Stimulated activated CD4-positive, alpha-beta T cell treated with anti-CD3 and anti-CD28 coated beads, TNF-alpha, amount 100 ng/mL, for 1 hour (primary cell): Measurements from ENCODE around the gene OAS1.

Experiments
- DNase-seq, 3 donors: peaks; one replicate each; pipeline ENCODE4 v3.0.0-alpha.2; 2020; ENCODE audit warnings: low read depth in 3 of 3, low spot score in 1 of 3

Gene OAS1

GRCh38 chr12:112906712-112907414, at the start of gene OAS1:
OAS1 (plus strand) TSS chr12:112906962; CDS start chr12:112907040, 78 bp downstream.
- no peak for DNase-seq

- DNase-seq: no peak
These were observed 47.5 kb upstream of the OAS1 start for GRCh38 chr12:112859291-112859690.

- no peak for DNase-seq
These were observed 46.6 kb upstream of the OAS1 start for GRCh38 chr12:112860181-112860580.

- DNase-seq: no peak
These were observed 45.5 kb upstream of the OAS1 start for GRCh38 chr12:112861284-112861683.

GRCh38 chr12:112862636-112863290, 44.0 kb upstream of the OAS1 start:
- no peak for DNase-seq

- DNase-seq: no peak
These were observed 38.2 kb upstream of the OAS1 start for GRCh38 chr12:112868459-112869041.

GRCh38 chr12:112869091-112869490, 37.7 kb upstream of the OAS1 start:
- DNase-seq: no peak

- DNase-seq: no peak
These were observed 37.0 kb upstream of the OAS1 start for GRCh38 chr12:112869778-112870177.

GRCh38 chr12:112870267-112870980, 36.3 kb upstream of the OAS1 start:
- no peak for DNase-seq

GRCh38 chr12:112875608-112876007, 31.2 kb upstream of the OAS1 start:
- DNase-seq: no peak

GRCh38 chr12:112876506-112876905, 30.3 kb upstream of the OAS1 start:
- DNase-seq: no peak

GRCh38 chr12:112877006-112877405, 29.8 kb upstream of the OAS1 start:
- DNase-seq: no peak

GRCh38 chr12:112878488-112878887, 28.3 kb upstream of the OAS1 start:
- DNase-seq: no peak

- DNase-seq: no peak
These were observed 27.5 kb upstream of the OAS1 start for GRCh38 chr12:112879191-112879705.

- no peak for DNase-seq
These were observed 25.2 kb upstream of the OAS1 start for GRCh38 chr12:112881602-112882001.

- DNase-seq: no peak
These were observed 21.5 kb upstream of the OAS1 start for GRCh38 chr12:112885236-112885635.

- DNase-seq: no peak
These were observed 19.2 kb upstream of the OAS1 start for GRCh38 chr12:112887550-112887949.

- no peak for DNase-seq
These were observed 15.4 kb upstream of the OAS1 start for GRCh38 chr12:112891093-112892024.

GRCh38 chr12:112892856-112893255, 13.9 kb upstream of the OAS1 start:
- no peak for DNase-seq

- no peak for DNase-seq
These were observed 12.6 kb upstream of the OAS1 start for GRCh38 chr12:112894128-112894527.

- no peak for DNase-seq
These were observed 8.4 kb upstream of the OAS1 start for GRCh38 chr12:112898380-112898779.
